Epithelial cell of proximal tubule (primary cell): Measurements from ENCODE around the gene RAB33A. TPM values are rescaled to one million over a fixed set of nuclear protein-coding genes. Genes with fewer than 3 reads are reported as not detected.

Source experiments
- DNase-seq: peaks from one replicate; pipeline ENCODE4 v3.0.0-alpha.2; 2011; ENCODE audit warnings: low read depth
- H3K4me3 ChIP-seq: 2 replicates; pipeline ENCODE4 v1.5.1; 2011; ENCODE audit warnings: low read depth, mild to moderate bottlenecking, low read length
- CTCF ChIP-seq: conservative IDR thresholded peaks from 2 replicates; pipeline ENCODE4 v1.5.1; 2012; ENCODE audit warnings: low read depth, mild to moderate bottlenecking, low read length
- total RNA-seq: library from RNA; depleted of rRNA; stranded (reverse); fragments of >200 nt; gene quantifications from 2 replicates; pipeline ENCODE4 v1.2.3, GENCODE V29; 2015

The RAB33A gene
- total RNA-seq, 1 donor from 2014 or later, result 0.63 TPM

- TF ChIP-seq CTCF, result no peak
- no peak for DNase-seq
- no peak overlapping the region for H3K4me3 ChIP-seq
Measured at GRCh38 chrX:130196466-130196865, 24.7 kb downstream of the RAB33A start.

GRCh38 chrX:130197464-130197863 lies 25.7 kb downstream of the RAB33A start:
- no peak for TF ChIP-seq CTCF
- no peak overlapping the region for H3K4me3 ChIP-seq
- DNase-seq, result no peak

DNA sequence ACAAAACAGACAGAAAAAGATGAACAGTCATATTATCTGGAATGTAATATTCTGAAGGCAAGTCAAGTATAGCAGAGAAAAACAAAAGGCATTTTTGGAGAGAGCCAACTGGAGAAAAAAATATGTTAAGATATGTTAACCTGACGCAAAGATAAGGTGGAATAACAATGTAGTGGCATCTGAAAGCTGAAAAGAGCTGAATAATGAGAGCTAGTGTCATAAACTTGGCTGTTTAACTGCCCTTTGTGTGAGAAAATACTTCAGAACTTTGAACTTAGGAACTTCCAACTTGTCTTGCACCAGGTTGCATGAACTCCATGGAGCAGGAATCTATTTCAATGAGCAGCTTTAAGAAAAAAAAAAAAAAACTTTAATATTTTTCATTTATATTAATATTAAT lies 32.9 kb downstream of the RAB33A start:
- DNase-seq, result no peak
- TF ChIP-seq CTCF, result no peak
- H3K4me3 ChIP-seq, result no peak overlapping the region

- no peak for TF ChIP-seq CTCF
- H3K4me3 ChIP-seq, result no peak overlapping the region
- no peak for DNase-seq
Measured at GRCh38 chrX:130211415-130212186, 39.8 kb downstream of the RAB33A start.

DNA sequence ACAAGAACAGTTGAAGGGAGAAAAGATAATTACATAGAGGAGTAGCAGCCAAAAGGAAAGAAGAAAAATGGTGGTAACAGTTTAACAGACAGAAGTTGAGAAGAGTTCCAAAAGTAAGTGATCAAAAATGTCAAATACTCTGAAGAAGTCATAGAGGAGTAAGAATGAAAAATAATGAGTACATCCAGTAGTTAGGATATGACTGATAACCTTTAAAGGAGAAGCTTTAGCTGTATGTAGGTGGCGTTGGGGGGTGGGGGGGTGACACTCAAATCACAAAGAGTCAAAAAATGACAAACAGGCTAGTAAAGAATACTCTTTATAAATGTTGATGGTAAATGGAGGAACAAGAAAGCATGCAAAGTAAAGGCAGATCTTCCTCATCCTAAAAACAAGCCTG lies 40.6 kb downstream of the RAB33A start:
- no peak for DNase-seq
- no peak for TF ChIP-seq CTCF
- no peak overlapping the region for H3K4me3 ChIP-seq

DNA sequence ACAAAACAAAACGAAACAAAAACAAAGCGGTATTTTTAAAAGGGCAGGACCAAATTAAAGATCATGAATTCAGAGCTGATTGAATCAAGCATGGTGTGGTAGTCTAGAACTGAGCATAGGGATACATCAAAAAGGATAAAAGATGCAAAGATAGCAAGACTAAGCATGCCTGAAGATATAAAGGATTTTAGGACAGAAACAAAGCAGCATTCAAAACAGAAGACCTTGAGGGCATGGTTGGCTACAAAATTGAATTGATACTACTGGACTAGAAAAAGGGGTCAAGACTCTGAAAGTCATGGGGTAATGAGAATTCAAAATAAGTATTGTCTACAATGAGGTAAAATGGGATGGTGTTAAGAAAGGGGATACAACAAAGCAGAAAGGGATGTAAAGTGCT lies 41.6 kb downstream of the RAB33A start:
- TF ChIP-seq CTCF, result no peak
- no peak for DNase-seq
- H3K4me3 ChIP-seq, result no peak overlapping the region

DNA sequence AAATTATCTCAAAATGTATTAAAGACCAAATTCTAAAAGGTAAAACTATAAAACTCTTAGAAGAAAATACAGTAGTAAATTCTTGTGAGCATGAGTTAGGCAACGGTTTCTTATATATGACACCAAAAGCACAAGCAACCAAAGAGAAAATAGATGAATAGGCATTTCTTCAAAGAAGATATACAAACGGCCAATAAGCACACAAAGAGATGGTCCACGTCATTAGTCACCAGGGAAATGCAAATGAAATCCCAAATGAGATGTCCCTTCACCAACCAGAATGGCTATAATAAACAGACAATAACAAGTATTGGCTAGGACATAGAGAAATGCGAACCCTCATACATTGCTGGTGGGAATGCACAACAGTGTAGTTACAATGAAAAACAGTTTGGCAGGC lies 44.6 kb downstream of the RAB33A start:
- DNase-seq, result no peak
- TF ChIP-seq CTCF, result no peak
- no peak overlapping the region for H3K4me3 ChIP-seq
